Activated CD8-positive, alpha-beta memory T cell treated with anti-CD3 and anti-CD28 coated beads for 48 hours (primary cell): ENCODE measurements around the gene DIPK1A.

Source experiments
- DNase-seq, 3 experiments: peaks; one replicate each; pipeline ENCODE4 v3.0.0-alpha.2; 2020; ENCODE audit warnings: low read depth in 2 of 3, low spot score in 2 of 3

DIPK1A gene

DNA sequence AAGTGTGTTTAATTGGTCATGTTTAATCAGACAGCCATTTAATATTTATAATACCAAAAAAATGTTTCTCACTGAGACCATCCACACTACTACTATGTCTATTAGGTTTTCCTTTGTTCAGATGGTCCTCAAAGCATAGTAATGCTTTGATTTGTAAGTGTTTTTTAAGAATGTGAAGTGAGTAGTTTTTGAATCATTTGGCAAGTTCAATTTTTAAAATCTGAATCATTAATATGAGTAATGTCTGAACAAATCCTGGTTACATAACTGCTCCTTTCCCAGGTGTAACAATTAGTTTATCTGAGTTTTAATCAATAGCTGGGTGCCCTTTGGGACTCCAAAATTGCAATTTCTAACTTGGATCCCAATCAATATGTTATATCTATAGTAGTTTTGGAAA is 152.9 kb downstream of the DIPK1A start:
- DNase-seq: no peak

DNA sequence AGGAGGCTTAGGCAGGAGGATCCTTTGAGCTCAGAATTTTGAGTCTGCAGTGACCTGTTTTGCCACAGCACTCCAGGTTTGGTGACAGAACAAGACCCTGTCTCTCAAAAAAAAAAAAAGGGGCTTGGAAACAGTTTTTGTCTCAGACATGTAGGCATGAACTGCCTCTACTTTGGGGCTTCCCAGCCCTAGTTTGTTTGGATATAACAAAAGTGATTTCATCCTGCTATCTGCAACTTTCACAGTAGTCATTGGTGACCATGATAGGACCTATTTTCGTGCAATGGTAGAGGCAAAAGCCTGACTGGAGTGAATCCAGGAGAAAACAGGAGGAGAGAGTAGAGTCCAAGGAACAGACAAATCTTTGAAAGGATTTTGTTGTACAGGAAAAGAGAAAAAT is 156.0 kb downstream of the DIPK1A start:
- no peak for DNase-seq

DNA sequence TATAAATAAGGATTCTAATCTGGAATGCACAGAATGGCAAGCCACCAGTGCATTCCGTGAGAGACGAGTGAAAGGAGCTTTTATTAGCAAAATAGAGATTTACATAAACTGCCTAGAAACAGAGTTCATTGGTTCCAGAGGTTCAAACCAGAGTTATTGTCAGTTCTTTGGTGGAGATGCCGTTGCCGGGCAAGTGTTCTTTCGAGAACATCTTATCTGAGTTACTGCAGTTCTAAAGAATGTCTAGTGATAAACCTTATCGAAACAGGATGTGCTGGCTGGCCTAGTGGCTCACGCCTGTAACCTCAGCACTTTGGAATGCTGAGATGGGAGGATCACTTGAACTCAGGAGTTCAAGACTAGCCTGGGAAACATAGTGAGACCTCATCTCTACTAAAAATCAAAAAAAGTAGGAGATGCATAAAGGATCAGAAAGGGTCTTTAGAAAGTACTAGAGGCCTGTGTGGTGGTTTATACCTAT is 156.5 kb downstream of the DIPK1A start:
- DNase-seq: no peak

DNA sequence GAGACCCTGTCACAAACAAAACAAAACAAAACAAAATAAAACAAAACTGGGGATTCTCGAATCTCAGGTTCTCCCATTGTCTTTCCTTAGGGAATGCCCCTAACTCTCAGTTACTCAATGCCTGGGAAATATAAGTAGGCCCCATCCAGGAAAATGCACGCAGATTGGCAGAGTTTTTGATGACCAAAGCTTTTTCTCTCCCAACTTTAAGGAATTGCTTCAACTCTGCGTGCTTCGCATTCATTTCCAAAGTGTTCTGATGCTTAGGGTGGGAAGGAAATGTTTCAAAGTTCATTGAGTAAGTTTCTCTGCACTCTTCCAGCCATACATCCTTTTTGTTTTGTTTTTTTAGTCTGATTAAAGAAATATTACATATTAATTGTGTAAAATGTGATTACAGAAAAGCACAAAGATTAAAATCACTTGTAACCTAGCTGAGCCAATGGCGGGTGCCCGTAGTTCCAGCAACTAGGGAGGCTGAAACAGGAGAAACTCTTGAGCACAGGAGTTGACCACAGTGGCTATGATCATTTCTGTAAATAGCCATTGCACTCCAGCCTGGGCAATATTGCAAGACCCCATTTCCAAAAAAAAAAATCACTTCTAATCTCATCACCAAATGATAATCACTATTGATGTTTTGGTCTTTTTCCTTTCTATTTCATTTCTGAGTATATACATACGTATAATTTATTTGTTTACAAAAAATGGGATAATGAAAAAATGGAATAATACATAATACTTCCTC is 157.9 kb downstream of the DIPK1A start:
- no peak for DNase-seq

DNA sequence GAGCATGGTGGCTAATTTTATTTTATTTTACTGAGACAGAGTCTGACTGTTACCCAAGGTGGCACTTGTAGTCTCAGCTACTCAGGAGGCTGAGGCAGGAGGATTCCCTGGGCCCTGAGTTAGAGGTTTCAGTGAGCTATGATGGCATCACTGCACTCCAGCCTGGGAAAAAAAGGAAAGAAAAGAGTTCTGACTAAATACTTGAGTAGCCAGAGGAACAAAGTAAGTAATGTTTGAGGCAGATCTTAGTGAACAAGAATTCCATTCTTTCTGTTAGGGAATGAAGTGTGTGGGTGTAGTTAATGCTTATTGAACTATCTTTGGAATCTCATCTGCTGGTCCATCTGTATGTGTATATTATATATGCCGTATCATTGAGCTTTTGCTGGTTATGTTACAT is 163.3 kb downstream of the DIPK1A start:
- DNase-seq: no peak

DNA sequence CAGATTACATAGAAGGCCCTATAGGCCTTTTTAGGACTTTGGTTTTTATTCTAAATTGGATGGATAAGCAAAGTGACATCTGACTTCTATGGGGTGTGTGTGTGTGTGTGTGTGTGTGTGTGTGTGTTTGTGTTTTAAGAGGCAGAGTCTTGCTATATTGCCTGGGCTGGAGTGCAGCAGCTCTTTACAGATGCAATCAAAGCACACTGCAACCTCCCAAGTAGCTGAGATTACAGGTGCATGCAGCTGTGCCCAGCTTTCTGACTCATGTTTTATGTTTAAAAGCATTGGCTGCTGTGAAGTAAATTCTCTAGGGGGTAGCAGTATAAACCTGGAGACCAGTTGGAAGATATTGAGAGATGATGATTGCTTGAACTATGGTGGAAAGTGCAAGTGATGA is 164.0 kb downstream of the DIPK1A start:
- no peak for DNase-seq

DNA sequence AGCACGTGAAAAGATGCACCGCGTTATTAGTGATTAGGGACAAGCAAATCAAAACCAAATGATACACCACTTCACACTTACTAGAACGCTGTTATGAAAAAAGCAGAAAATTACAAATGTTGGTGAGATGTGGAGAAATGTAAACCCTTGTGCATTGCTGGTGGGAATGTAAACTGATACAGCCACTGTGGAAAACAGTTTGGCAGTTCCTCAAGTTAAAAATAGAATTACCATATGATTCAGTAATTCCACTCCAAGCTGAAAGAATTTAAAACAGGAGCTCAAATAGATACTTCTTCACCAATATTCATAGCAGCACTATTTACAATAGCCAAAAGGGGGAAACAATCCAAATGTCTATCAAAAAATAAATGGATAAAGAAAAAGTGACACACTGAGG is 166.1 kb downstream of the DIPK1A start:
- no peak for DNase-seq

DNA sequence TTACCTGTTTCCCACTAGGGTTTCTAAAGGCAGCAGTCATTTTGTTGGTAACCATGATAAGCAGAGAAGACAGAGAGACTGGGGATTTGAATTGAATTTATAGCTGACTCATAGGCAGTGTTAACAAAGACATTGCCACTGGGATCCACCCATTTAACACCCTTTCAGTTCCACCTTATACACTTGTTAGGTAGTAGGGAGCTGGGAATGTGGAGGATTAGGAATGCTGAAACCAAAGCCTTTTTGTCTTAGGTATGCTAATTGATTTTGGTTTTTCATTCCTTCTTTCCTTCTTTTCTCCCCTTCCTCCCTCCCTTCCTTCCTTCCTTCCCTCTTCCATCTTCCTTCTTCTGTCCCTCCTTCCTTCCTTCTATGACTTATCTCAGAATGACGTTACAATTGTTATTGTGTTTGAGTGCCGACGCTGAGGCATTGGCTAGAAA is 168.9 kb downstream of the DIPK1A start:
- DNase-seq: no peak
